Measurements from ENCODE around the gene IL2RG.

DNA sequence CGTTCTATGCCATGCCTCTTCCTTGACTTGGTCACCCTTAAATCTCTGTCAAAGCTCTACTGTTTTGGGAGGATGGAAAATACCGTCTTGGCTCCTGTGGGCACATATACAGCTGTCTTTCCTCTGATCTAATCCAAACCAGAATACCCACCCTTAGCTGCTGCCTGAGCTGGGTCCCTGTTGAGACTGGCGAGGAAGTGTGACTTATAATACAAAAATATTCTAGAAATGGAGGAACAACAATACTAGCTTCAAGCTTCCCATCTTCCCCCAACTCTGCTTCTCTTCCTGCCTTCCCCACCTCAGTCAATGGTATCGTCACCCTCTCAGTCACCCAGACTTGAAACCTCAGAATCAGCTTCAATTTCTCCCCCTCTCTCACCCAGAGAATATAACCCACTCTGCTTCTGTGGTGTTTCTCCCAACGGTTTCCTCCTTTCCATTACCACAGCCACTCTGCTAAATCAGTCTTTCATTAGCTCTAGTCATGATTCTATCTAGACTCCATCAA lies 599 bp upstream of the IL2RG start:
- TF ChIP-seq EZH2 (IDR thresholded peaks at IDR 0.05; ENCODE audit: insufficient read depth, poor library complexity, severe bottlenecking), result no peak
- TF ChIP-seq EZH2phosphoT487 (IDR thresholded peaks at IDR 0.05; ENCODE audit: insufficient read depth, low read depth), result no peak
